Liver (tissue), 3 donors: ENCODE data around the gene ZXDA.
"Not testable (repeated sequence)": the region's sequence is repeated elsewhere in the genome, so short reads cannot be mapped to it uniquely, and the experiment has no call there.

Experiments
- CTCF ChIP-seq: fragments of 150-350 bp; IDR thresholded peaks from 2 replicates; pipeline ENCODE4 v1.5.1; 2017; ENCODE audit warnings: improper control_type of control experiment, low read depth, low read length; ENCODE audit not compliant: missing input control
- GABPA ChIP-seq, 2 donors: IDR thresholded peaks in 1 of 2; conservative IDR thresholded peaks in 1 of 2; 2 replicates each; pipeline ENCODE4 v1.6.1; 2016; ENCODE audit warnings: antibody characterized with exemption in 2 of 2, mild to moderate bottlenecking in 1 of 2, moderate library complexity in 1 of 2
- JUND ChIP-seq, 2 donors: IDR thresholded peaks; 2 replicates each; pipeline ENCODE4 v1.6.1; 2016; ENCODE audit warnings: antibody characterized with exemption in 2 of 2
- TF ChIP-seq, protein P1 (sequence below): IDR thresholded peaks from 2 replicates; pipeline ENCODE4 v1.6.1; 2016; ENCODE audit warnings: antibody characterized with exemption
- donor health status: healthy.
- donor health status: healthy.

GRCh38 chrX:57908972-57909594 lies 1.2 kb downstream of the ZXDA start:
- TF ChIP-seq CTCF; GABPA (IDR thresholded peaks at IDR 0.05 in 1 of 2, conservative IDR thresholded peaks at IDR 0.05 in 1 of 2); JUND (IDR thresholded peaks at IDR 0.05): not testable (repeated sequence)
- TF ChIP-seq, protein P1, sequence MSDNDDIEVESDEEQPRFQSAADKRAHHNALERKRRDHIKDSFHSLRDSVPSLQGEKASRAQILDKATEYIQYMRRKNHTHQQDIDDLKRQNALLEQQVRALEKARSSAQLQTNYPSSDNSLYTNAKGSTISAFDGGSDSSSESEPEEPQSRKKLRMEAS: not testable (repeated sequence)
